Endometrial microvascular endothelial cells (primary cell): ENCODE data around the gene SYT14. TPM values are rescaled to one million over a fixed set of nuclear protein-coding genes. Genes with fewer than 3 reads are reported as not detected.
"Not testable (repeated sequence)": the region's sequence is repeated elsewhere in the genome, so short reads cannot be mapped to it uniquely, and the experiment has no call there.

Experiments used
- in situ Hi-C: cut with HindIII; loops from 2 replicates; pipeline ENCODE4 v1.10.0; 2017; ENCODE audit warnings: low sequenced_read_pairs, low pct_unique_long_range_greater_than_20kb; ENCODE audit errors: inconsistent ontology term
- total RNA-seq: library from RNA; depleted of rRNA; stranded (reverse); fragments of >200 nt; gene quantifications from one replicate; pipeline ENCODE4 v1.2.3, GENCODE V29; 2015; ENCODE audit errors: inconsistent ontology term

The SYT14 gene
- total RNA-seq, 1 donor from 2014 or later = 1.1 TPM

- in situ Hi-C loops = no loop called here
Observed at GRCh38 chr1:210151052-210151672, 213.1 kb downstream of the SYT14 start.

DNA sequence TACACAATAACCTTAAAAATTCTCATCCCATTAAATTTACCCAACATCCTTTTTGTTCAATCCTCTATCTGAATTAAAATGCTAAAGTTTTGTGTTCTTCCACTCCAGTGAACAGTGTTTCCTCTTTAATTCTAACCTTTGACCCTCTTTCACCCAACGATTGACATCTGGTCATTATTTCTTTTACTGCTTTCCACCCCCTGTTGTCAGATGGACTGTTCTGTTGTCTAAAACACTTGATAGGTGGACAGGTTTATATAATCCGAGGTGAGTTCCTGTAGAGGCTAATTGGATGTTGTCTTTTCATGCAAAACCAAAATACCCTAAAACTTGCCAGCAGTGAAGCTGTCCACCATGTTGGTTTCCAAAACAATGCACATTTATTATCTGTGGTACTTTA lies 221.2 kb downstream of the SYT14 start:
- in situ Hi-C loops = no loop called here

- in situ Hi-C loops = no loop called here
Observed at GRCh38 chr1:210170220-210170619, 232.2 kb downstream of the SYT14 start.

DNA sequence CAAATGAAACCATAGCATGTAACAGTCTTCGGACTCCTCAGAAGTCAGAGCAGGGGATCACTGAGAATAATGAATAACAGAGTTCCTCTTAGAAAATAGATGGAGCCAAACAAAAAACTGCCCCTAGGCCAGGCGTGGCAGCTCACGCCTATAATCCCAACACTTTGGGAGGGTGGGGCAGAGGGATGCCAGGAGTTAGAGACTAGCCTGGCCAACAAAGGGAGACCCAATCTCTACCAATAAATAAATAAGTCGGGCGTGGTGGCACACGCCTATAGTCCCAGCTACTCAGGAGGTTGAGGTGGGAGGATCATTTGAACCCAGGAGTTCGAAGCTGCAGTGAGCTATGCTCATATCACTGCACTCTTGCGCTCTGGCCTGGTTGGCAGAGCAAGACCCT lies 236.1 kb downstream of the SYT14 start:
- in situ Hi-C loops = no loop called here

DNA sequence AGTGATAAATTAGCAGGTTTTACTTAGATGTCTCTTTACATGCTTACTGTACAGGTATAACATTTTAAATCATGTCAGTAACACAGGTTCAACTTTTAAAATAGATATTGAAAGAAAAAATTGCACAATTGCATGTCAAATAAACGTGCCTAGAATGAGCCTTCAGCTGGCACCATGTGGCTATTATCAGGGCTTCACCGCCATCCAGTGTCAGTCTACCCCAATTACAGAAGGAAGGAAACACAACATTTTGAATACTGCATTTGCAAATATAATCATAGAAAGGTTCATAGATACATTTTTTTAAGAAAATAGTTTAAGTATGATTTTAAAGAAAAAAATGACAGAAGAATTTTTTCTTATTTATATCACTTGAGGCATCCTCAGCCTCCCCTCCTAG lies 247.0 kb downstream of the SYT14 start:
- in situ Hi-C loops = no loop called here

DNA sequence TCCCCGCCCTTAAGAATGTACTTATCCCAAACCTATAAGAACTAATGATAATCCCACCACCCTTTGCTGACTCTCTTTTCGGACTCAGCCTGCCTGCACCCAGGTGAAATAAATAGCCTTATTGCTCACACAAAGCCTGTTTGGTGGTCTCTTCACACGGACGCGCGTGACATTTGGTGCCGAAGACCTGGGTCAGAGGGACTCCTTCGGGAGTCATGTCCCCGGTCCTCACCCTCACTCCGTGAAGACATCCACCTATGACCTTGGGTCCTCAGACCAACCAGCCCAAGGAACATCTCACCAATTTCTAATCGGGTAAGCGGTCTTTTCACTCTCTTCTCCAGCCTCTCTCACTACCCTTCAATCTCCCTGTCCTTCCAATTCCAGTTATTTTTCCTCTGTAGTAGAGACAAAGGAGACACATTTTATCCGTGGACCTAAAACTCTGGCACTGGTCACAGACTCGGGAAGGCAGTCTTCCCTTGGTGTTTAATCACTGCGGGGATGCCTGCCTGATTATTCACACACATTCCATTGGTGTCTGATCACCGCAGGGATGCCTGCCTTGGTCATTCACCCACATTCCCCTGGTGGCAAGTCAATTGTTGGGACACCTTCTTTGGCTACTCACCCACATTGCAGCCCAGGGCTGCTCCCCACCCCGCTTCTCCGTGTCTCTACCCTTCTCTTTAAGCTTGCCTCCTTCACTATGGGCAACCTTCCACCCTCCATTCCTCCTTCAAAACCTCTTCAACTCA lies 250.0 kb downstream of the SYT14 start:
- in situ Hi-C loops = not testable (repeated sequence)

DNA sequence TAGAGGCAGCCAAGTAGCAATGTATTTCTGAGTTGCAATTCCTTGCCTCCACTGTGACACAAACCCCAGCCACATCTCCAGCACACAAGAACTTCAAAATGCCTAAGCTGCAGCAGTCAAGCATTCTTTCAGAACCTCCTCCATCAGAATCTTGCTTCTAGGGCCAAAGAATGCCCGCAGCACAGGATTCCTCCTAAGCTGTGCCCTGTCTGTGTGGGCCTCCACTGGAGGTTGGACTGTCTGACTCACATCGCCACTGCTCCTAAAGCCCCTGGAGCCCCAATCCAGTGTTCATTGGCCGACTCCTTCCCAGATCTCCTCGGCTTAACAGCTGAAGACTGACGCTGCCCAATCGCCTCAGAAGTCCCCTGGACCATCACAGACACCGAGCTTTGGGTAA lies 251.4 kb downstream of the SYT14 start:
- in situ Hi-C loops = no loop called here

- in situ Hi-C loops = no loop called here
Observed at GRCh38 chr1:210195635-210196160, 257.7 kb downstream of the SYT14 start.

GRCh38 chr1:210196266-210196665 lies 258.2 kb downstream of the SYT14 start:
- in situ Hi-C loops = not testable (repeated sequence)

DNA sequence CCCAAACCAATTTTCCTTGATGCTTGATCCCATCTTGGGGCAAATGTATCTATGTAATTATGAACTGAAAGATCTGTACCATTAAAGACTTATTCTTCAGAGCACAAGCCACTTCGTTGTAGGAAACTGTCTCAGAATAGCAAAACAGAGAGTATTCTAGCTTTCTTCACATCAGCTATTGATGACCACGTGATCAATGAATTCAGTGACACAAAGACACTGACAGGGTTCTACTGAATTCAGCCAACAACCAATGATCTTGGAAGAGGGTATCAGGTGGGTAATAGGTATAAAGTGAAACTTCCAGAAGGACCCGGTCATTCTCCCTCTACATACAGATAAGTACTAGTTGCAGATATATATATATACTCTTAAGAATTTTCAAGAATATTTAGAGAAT lies 260.8 kb downstream of the SYT14 start:
- in situ Hi-C loops = no loop called here

GRCh38 chr1:210200124-210200736 lies 262.2 kb downstream of the SYT14 start:
- in situ Hi-C loops = no loop called here

DNA sequence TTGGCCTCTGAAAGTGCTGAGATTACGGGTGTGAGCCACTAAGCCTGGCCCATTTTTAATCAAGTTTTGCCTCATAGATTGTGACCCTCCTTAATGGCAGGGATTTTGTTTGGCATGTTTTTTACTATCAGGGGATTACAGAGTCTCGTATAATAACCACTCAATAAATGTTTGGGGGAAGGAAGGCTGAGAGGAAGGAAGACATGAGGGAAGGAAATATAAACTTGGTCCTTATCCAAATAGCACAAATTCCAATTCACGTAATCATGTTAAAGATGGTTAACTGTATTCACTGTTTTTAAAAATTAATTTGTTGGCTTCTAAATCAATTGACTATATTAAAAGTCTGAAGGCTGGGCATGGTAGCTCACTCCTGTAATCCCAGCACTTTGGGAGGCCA lies 263.7 kb downstream of the SYT14 start:
- in situ Hi-C loops = no loop called here

- in situ Hi-C loops = no loop called here
Observed at GRCh38 chr1:210207597-210208450, 269.8 kb downstream of the SYT14 start.

DNA sequence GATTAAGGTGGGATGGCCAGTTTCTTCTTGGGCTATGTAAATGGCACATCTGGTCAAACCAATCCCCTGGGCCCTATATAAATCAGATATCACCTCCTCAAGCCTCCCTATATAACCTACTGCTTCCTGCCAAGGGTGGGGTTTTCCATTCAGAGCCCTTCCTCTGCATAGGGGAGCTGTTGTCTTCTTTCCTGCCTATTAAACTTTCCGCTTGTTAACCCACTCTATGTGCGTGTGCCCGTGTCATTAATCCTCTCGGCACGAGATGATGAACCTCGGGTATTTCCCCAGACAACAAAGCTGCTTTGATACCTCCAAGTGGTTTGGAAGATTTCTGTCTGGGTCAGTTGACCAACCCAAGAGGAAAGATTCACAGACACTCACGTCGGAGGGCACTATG lies 275.3 kb downstream of the SYT14 start:
- in situ Hi-C loops = no loop called here

DNA sequence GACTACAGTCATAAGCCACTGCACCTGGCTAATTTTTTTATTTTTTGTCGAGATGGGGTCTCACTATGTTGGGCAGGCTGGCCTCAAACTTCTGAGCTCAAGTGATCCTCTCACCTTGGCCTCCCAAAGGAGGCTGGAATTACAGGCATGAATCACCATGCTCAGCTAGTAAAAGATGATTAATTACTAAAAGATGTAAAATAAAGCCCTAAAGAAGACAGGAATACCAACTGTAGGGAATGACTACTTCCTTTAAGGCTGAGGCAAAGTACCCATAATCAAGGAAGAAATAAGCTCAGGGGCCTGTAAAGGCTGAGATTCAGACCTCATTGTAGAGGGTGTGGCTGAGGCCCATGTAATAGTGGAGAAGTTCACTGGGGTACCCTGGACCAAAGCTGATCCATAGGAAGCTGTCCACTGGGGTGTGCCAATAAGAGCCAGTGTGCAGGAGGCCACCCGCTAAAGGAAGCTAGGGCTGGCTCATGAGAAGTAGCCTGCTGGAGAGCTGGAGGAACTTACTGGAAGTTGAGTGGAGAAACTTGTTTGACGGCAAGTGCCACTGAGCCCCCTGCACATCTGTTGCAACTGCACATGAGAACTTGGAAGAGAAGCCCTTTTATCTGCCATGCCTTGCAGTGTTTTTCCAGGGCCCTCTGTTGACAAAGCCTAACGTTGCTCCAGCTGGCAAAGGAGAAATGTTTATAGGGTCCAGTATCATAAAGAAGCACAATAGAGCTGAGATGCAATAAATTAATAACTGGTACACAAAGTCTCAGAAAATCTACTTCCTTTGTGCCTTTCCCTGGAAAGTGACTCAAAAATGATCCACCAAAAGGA lies 276.8 kb downstream of the SYT14 start:
- in situ Hi-C loops = no loop called here

- in situ Hi-C loops = no loop called here
Observed at GRCh38 chr1:210217482-210217881, 279.5 kb downstream of the SYT14 start.

GRCh38 chr1:210218047-210218446 lies 280.0 kb downstream of the SYT14 start:
- in situ Hi-C loops = no loop called here
